ENCODE data around the gene HDAC7.

DNA sequence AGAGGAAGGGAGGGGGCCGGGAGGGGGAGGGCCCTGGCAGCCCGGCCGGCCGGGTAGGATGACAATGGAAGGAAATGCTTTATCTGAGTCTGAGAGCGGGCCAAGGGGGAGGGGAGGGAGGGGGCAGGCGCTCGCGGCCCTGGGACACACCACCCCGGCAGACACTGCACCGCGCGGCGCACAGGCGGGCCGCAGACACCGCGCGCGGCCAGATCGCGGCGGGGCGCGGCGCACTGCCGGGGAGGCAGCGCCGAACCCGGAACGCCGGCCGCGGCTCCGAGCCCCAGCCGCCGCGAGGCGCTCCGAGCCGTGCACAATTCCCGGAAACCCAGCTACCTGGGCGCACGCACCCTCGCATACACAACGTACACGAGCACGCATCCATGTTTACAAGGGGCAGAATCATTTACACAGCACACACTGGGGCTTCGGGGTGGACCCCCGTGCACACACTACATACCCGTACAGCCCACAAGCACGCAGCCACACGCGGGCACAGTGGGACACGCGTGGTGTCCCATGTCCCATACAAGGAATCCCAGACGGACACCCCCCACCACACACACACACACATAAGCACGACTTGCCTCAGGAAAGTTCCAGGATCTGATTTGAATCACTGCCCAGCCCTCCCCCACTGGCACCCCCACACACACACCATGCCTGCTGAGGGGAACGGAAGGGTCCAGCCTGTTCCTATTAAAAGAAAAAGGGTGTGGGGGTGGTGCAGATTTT, at the start of gene HDAC7:
- no peak for TF ChIP-seq CREB1 (IDR thresholded peaks at IDR 0.05; ENCODE audit: low read depth)
- TF ChIP-seq, protein P1, sequence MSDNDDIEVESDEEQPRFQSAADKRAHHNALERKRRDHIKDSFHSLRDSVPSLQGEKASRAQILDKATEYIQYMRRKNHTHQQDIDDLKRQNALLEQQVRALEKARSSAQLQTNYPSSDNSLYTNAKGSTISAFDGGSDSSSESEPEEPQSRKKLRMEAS (IDR thresholded peaks at IDR 0.05) = peak; percentile 75
